Right hindlimb (tissue), 1 donor: Measurements from ENCODE around the gene TBC1D16.
A peak's percentile ranks its signal among the peaks of the same experiment; 100 is the strongest.

Experiments used
- DNase-seq: peaks from one replicate; pipeline ENCODE4 v3.0.0-alpha.2; 2018

Gene TBC1D16

DNA sequence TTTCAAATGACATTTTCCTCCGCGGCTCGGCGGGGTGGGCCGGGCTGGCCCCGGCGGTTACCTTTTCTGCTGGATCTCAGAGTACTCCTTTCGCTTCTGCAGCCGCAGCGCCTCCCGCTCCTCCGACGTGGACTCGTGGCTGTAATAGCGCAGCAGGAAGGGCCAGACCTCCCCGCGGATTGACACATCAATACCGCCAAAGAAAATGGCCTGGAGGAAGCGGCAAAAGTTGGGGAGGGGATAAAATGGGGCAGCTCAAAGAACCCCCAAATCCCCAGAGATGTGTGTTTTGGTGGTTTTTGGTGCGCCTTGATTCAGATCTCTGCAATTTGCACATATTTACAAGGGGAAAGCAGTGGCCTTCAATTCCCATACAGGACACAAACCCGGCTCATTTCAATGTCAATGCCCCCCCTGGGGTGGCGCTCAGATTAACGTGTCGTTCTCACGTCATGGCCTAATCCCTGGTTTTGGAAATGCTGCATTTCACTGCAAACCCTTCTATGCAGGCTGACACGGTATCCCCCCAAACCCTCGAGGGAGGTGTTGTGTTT is 85.9 kb downstream of the TBC1D16 start:
- peak; percentile 23 for DNase-seq

DNA sequence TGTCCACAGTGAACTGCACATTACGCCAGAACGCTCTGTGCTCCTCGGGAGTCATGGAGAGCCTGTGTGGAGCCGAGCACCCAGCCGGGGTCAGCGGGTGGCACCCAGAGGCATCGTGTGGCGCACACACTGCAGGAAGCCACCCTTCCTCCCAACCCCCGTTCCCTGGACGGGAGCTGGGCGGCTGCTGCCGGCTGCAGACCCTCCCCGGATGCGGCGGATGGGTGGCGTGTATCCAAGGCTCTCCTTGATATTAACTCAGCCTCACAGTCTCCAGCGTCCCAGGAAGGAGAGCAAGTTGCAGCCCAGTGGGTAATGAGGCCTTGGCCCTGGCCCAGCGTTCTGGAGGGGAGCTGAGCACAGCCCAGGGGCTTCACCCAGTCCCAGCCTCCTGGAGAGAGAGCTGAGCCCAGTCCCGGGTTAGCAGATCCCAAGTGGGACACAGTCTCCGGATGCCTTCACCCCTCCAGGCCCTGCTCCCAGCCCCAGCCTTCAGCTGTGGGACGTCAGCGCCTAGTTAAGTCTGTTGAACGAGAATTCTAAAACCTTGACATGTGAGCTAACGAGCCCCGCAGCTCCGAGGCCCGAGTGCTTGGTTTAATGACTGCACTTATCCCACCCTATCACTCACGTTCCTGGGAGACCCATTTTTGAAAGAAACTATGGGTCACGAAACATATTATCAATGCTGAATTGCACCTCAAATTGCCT is 86.6 kb downstream of the TBC1D16 start:
- DNase-seq, result peak; percentile 21

DNA sequence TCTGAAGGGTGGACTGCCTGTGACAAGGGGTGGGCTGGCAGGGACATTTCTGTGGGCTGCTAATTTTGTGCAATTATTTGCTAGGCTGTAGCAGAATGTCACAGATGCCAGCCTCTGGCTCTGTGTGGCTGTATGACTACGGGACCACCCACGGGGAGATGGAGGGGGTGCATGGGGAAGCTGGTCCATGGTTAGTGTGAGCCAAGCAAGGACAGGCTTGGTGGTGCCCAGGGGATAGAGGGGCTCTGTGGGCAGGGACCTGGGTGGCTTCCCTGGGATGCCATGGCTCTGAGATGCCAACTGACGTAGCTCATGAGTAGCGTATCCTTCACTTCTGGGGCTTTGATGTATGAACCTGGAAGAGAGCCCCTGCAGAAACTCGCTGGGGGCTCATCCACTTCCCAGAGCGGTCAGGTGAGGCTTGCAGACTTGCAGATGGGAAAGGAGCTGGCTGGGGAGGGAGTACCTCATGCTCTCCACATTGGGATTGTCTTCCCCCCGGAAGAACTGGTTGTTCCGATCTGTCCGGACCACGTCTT is 87.2 kb downstream of the TBC1D16 start:
- DNase-seq, result no peak

DNA sequence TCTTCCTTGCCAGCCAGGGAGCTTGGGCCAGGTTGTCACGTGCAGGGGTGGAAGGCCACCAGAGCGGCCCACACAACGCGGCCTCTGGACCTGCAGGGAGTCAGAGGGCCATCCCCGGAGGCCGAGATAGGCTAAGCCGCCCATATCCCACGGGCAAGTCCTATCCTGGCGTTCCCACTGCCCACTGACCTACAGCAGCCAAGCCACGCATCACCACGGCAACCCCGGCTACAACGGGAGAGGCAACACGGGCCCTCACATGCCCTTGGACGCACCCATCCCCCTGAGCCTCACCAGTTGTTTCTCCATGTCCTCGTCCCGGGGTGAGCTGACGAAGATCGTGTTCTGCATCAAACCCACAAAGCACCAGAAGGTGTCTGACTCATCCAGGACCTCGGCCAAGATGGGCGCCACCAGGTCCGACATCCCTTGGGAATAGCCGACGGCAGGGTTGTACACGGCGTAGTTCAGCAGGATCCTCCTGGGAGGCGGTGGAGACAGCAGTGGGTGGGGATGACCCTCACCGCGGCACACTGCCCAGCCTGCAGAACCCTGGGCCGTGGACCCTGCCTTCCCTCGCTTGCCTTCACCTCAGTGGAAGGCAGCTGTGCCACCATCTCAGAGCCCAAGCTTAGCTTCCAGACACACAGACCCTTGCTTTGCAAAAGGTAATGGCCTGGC is 88.2 kb downstream of the TBC1D16 start:
- DNase-seq, result no peak

DNA sequence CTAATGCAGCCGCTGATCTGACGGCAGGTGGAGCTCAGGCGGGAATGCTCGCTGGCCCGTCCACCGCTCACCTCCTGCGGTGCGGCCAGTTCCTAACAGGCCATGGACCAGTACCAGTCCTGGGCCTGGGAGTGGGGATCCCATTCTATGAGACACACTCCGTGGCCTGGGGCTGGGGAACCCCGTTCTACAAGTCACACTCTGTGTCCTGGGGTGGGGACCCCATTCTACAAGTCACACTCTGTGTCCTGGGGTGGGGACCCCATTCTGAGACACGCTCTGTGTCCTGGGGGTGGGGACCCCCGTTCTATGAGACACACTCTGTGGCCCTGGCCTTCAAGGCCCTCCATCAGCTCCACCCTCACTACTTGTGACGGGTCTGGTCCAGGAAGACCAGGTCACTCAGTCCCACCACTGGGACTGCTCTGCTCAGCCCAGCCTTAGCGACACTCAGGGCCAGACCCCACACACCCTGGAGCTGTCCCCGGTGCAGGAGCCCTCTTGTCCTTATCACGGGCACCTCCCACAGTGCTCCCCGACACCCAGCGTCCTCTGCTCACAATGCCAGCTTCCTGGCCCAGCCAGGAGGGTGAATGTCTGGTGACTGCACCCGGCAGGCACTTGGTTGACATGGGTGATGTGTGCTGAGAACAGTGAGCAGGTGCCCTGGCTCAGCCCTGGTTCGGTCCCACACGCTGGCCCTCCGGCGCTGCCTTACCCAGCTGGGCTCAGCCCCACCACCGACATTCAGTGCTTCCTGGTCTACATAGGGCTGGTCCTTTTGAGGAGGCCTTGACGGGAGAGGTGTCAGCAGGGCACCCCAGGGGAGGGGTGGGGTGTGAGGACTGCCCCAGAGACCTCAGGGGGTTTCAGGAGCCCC is 89.1 kb downstream of the TBC1D16 start:
- no peak for DNase-seq

DNA sequence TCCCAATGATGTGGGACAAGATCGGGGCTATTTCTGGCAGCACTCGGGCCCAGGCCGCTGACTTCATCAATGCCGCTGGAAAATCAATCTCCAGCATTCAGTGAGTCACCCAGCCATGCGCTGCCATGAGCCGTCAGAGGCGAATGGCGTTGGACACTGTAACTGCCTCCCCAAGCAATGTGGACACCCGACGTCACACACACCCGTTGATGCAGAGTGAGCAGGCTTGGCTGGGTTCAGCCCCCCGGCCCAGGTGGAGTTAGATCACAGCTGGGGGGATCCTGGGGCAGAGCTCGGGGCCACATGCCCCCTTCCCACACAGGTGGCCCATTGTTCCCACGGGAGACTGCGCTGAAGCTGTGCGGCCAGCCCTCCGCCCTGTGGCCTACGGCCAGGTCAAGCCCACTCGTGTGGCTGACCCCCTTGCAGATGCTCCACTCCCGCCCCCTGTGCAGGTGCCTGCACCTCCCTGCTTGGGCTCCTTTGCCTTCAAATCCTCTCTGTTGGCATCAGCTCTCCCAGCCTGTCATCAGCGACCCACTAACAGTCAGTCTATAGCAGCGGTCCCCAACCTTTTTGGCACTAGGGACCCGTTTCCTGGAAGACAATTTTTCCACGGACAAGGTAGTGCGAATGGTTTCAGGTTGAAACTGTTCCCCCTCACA is 89.9 kb downstream of the TBC1D16 start:
- no peak for DNase-seq

DNA sequence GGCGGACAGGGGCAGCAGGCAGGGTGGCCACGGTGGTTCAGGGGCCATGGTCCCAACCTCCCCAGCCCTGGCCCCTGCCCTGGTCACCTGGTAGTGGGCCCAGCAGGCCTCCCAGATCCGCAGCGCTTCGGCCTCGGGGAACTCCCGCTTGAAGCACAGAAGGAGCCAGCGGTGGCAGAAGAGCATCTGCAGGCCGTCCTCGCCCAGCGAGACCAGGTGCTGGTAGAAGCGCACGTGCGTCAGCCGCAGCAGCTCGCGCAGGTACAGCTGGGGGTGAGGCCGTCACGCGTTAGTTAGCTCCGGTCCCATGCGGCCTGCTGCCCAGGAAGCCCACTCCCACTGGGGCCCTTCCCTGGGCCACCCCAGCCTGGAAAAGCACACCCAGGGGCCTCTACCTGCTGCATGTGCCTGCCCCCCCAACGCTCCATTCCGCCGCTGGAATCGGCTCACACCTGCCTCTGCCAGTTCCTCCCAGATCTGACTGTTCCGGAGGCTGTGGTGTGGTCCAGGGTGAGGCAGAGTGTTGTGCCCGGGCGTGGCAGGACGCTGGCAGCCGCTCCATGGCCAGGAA is 90.8 kb downstream of the TBC1D16 start:
- no peak for DNase-seq

DNA sequence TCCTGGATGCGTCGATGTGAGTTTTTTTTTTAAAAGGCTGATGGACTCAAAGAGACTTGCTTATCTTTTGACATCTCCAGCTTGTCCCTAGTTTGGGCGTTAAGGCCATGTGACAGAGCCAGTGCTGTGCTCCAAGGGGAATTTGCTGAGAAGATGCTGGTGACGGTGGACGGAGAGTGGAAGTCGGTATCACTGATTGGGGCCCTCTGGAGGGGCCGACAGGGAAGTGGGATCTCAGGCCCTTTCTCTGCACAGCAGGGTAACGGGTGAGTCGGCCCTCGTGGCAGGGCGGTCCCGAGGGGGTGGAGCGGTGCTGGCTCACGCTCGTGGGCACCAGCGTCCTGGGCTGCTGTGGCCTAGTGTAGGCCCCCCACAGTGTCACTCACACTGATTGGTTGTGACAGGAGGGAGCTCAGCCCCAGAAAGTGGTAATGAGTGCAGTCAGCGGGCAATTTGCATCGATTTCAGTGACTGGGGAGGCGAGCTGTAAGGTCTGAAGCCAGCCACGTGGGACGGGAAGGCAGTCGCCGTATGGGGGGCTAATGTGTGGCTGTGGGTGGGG is 91.3 kb downstream of the TBC1D16 start:
- DNase-seq, result no peak

DNA sequence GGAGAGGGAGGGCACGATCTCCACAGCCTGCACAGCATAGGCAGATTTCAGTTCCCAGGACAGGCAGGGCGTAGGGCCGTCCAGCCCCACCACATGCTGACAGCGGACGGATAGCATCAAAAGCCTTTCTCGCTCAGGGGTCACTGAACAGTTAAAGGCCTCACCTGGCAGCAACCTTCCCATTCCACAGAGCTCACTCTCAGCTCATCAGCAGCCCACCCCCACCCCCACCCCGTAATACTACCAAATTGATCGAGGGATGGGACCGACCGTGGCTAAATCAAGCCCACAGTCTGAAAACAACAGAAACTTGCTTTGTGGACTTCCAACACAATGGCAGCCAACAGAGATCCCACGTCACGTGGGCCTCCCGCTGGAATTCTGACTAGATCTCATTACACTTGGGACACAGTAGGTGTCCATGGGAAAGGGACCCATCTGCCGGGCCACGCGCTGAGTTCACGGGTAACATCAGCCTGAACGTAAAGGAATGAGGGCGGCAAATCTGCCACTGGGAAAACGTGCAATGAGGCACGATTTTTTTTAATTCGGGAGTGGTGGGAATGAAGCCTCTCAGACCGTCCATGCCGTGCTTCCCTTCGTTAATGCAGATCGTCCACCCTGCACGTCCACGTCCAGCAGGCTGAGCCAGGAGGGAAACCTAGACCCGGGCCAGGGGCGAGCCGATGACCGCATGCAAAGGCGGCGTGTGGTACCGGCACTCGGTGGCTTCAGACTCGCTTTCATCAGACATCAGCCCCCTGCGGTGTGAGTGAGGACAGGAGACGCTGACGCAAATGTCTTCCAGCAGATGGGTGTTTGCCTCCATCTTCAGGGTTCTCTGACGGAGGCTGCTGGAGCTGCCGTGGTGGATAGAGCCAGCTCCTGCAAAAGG is 92.1 kb downstream of the TBC1D16 start:
- DNase-seq, result no peak

DNA sequence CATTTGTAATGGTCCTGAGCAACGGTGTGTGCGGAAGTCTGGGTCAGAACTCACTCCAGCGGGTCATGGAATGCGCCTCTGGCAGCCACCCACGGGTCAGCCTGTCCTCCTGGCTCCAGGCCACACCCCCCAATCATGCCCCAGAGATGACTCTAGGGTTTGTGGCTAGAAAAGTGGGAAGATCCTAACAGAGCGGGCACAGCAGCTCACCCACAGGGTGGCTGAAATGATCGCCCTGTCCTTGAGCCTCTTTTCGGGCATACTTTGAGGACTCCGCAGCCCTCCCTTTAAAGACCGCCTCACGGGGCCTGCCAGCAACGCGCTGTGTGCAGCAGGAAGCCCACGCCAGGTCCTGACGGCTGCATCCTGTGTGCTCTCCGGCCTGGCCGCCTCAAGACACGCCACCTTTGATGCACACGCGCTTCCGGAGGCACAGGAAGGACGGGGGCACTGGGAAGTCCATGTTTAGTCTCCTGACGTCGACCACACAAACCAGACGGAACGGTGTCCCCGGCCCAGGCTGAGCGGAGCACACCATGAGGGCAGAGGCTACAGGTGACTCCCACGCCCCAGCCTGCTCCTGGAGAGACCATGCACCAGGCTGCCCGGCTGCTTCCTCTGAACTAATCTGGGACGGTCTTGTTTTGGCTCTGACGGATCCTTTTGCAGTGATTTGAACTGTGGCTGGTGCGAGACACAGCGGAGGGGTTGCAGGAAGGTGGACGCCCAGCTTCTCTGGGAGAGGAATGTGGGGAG is 92.9 kb downstream of the TBC1D16 start:
- DNase-seq, result peak; percentile 26

DNA sequence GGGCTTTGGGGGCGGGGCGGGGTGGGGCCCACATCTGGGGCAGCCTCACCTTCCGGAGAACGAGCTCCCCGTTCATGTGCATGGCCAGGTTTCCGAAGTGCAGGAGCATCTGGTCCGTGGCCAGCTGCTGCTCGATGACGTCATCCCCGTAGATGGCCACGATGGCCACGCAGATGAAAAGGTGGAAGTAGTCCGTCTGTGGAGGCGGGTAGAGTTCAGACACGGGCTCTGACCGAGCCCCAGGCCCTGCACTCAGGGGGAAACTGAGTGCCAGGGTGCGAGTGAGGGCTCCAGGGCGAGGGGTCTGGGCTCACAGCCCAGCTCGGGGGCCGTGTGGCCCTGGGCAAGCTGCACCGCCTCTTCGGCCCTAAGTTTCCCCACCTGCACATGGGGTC is 93.7 kb downstream of the TBC1D16 start:
- no peak for DNase-seq

DNA sequence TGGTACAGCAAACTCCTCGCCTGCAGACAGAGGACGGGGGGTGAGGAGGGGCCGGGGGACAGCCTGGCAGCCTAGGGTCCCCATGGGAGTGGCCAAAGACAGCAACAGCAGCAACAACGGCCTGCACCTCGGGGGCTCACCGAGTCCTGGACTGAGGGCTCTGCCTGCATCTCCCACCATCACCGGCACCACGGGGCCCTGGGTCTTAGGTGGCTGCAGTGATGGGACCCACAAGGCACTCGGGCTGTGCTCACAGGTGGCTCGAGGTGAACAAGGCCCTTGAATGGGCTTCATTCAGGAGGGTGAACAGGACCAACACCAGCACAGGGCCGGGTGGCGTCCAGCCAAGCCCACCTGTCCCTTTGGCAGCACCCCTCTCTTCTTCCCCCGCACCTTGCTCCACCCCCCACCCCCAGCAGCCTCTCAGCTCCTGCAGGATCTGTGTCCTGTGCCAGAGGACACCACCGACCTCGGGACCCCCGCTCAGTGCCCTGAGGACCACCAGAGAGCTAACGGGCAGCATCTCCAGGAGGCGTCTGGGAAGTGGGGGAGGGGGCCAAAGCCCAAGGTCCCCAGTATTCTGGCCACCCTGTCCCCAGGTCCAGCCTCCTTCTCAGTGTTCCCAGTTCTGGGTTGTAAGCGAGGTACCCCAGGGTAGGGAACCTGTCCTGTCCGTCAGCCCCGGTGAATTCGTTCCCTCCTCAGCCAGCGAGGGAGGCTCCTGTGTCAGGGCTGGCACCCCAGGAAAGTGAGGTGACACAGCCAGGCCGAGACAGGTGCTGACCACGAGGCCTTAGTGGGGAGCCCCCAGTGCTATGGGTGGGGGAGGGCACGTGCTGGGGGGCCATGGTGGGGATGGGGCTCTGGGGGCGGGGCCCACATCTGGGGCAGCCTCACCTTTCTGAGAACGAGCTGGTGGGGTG is 94.3 kb downstream of the TBC1D16 start:
- peak; percentile 19 for DNase-seq

DNA sequence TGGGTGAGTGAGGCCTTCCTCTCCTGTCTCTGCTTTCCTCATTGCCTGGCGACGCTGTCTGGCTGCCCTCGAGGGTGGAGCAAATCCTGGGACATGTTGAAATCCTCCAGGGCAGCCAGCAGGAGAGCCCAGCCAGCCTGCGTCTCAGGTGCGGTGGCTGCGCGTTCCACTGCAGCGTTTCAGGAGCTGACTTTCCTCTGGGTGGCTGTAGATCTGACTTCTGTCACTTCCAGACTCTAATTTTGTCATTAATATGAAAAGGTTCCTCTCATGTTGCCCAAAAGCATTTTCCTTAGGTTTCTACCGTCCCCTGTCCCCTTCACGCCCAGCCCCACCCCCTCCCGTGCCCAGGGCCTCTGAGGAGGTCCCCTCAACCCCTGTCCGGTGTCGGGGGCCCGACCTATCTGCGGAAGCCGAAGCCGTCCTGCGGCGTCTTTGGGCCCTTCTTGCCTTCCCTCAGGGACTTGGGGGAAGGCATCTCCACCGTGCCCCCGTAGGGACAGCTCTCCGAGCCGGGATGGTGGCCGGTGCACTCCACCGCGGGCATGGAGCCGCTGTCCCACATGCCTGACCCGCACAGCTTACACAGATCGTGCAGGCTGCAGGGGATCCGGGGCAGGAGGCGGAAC is 95.1 kb downstream of the TBC1D16 start:
- no peak for DNase-seq

DNA sequence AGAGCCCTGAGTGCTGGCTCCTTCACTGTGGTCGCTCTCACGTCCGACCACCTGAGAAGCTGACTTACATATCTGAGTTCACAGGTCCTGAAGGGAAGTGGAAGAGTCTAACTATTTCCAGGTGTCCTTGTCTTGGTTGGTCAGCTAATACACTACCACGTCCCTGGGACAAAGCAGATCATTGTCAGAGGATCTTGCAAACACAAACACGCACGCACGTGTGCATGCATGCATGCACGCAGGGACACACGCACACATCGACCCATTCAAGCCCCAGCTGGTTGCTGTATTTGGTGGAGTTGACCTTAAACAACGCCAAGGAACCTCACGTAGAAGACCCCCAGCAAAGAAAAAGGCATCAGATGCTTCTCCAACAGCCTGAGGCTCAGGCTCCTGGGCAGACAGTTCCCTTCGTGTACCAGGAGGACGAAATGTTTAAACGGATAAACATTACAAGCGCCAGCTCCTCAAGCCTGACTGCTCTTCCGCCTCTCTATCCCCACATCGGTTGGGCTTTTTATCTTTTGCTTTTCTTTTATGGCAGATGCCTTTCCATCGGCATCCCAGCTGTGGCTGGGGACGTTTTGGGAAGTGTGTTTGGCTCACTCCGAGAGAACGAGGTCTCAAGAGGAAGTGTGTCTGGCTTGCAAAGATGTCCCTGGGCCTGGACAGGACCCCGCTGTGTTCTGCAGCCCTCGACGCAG is 95.8 kb downstream of the TBC1D16 start:
- peak; percentile 28 for DNase-seq

DNA sequence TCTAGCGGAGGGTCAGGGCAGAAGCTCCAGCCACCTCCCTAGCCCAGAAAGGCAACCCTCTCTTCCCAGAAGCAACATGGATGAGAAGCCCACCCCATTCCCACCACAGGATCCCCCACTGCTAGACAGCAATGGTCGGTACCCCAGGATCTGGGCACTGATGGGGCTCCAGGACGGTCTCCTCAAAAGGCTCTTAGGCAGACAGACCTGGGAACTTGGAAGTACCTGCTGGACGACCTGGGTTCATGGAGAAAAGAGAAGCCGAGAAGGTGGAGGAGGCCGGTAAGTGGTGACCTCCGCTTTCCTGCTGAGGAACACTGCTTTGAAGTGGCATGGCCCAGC is 96.6 kb downstream of the TBC1D16 start:
- no peak for DNase-seq

DNA sequence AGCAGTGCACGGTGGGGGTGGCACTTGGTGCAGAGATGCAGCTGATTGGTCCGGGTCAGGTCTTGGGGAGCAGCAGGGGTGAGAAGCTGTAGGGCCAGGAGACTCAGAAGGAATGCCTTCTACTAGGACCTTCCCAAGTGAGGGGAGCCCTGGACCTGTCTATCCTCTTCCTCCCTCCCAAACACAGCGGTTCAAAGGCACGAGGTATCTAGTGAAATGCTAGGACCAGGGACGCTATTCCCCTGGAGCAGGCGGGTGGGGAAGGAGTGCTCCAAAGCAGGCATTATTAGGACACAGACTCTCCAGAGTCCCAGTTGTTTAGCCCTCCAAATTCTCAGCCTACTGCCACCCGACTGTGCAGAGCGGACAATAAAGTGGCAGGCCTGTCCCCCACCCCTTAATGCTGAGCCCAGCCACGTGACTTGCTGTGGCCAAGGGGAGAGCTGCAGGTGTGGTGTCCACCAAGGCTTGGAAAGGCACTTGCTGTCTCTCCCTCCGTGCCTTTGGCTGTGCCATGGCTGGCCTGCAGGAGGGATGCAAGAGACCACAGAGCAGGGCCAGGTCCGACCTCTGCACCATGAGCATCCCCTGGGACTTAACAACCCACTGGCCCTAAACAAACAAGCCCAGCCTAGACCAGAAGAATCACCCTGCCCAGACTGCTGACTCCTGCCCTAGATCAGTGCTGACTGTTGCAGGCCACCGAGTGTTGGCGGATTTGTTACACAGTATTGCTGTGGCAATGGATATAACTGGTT is 97.2 kb downstream of the TBC1D16 start:
- DNase-seq, result no peak
